HG02623 (cell line): ENCODE data around the gene MXRA7.

Experiments
- ATAC-seq: cut with Tn5 transposase; IDR thresholded peaks from one replicate; pipeline ENCODE4 v1.9.1; 2021; ENCODE audit warnings: moderate library complexity; ENCODE audit not compliant: unreplicated experiment

The MXRA7 gene

GRCh38 chr17:76679239-76679638 is 31.5 kb downstream of the MXRA7 start:
- ATAC-seq = no peak

GRCh38 chr17:76678330-76678729 is 32.4 kb downstream of the MXRA7 start:
- ATAC-seq = no peak

GRCh38 chr17:76677406-76677805 is 33.4 kb downstream of the MXRA7 start:
- ATAC-seq = no peak

GRCh38 chr17:76676629-76677028 is 34.1 kb downstream of the MXRA7 start:
- ATAC-seq = no peak

- ATAC-seq = no peak
Observed at GRCh38 chr17:76675648-76676047, 35.1 kb downstream of the MXRA7 start.

GRCh38 chr17:76674600-76674999 is 36.2 kb downstream of the MXRA7 start:
- ATAC-seq = no peak

- ATAC-seq = no peak
Observed at GRCh38 chr17:76673729-76674128, 37.0 kb downstream of the MXRA7 start.

GRCh38 chr17:76672892-76673291 is 37.9 kb downstream of the MXRA7 start:
- no peak for ATAC-seq

GRCh38 chr17:76672270-76672851 is 38.4 kb downstream of the MXRA7 start:
- ATAC-seq = no peak

- no peak for ATAC-seq
Observed at GRCh38 chr17:76671912-76672262, 38.9 kb downstream of the MXRA7 start.

- ATAC-seq = peak; percentile 98
Observed at GRCh38 chr17:76671123-76671911, 39.4 kb downstream of the MXRA7 start.

- ATAC-seq = no peak
Observed at GRCh38 chr17:76670718-76671122, 40.0 kb downstream of the MXRA7 start.

GRCh38 chr17:76670020-76670717 is 40.6 kb downstream of the MXRA7 start:
- no peak for ATAC-seq

GRCh38 chr17:76667786-76668453 is 42.8 kb downstream of the MXRA7 start:
- no peak for ATAC-seq

GRCh38 chr17:76667491-76667755 is 43.3 kb downstream of the MXRA7 start:
- ATAC-seq = no peak

GRCh38 chr17:76660656-76661042 is 50.1 kb downstream of the MXRA7 start:
- no peak for ATAC-seq

GRCh38 chr17:76659928-76660655 is 50.7 kb downstream of the MXRA7 start:
- ATAC-seq = no peak

- no peak for ATAC-seq
Observed at GRCh38 chr17:76658242-76658662, 52.5 kb downstream of the MXRA7 start.

- ATAC-seq = no peak
Observed at GRCh38 chr17:76657505-76658241, 53.1 kb downstream of the MXRA7 start.

GRCh38 chr17:76654408-76654807 is 56.4 kb downstream of the MXRA7 start:
- no peak for ATAC-seq
